ENCODE results near the gene FAM222A.

The FAM222A gene

DNA sequence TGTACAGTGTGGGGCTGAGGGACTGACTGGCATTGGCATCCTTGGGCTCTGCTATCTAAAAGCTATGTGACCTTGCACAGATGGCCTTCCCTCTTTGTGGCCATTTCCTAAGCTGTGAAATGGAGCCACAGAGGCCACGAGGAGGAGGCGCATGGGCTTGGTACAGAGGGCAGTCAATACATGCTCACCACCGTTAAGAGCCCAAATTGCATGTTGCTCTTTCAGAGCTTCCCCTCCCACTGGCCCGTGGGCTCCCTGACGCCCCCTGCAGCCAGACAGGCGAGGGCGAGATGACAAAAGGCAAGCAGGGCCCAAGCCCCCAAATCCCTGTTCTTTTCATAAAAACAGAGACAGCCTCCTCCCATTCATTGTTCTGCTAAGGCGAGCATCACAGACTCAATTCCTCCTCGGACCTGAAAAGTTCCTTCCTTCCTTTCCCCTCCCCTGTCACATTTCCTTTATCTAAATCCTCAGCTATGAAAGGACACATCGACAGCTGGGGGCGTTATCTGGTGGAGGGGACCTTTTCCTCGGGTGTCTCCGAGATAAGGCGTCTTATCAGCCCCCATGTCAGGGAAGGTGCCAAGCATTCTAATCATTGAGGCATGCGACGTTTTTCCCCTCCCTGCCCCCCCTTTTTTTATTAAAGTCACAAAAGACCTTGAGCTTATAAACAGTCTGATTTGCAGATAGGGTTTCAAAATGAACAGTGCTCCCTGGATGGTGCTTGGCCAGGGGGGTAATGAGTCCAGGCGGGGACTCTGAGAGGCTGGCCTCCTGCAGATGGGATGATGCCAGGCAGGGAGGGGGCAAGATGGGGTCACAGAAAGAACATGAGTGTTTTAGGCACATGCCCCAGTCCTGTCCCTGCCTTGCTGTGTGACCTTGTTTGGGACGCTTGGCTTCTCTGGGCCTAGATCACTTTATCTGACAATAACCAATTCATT, 26.4 kb downstream of the FAM222A start:
- no peak for DNase-seq

DNA sequence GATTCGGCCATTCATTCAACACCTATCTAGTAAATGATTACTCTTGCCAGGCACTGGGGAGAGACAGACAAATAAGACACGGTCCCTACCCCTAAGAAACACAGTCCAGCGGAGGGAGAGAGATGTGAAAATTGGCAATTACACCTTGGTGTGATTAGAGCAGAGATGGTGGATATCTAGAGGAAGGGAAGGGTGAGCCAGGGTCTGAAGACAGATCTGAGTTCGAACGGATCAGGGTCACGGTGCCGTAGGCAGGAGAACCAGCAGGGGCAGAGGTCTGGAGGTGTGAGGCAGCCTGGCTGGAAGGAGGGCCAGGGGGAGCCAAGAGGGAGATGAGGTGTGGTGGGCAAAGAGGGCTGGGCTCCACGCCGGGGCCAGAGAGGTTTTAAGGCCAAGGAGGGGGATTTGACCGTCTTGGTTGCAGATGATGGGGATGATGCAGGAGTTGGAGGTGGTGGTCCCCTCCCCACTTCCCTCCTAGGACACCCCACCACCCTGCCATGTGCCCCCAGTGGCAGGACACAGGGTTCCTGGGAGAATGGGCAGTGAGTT, 27.1 kb downstream of the FAM222A start:
- no peak for DNase-seq

DNA sequence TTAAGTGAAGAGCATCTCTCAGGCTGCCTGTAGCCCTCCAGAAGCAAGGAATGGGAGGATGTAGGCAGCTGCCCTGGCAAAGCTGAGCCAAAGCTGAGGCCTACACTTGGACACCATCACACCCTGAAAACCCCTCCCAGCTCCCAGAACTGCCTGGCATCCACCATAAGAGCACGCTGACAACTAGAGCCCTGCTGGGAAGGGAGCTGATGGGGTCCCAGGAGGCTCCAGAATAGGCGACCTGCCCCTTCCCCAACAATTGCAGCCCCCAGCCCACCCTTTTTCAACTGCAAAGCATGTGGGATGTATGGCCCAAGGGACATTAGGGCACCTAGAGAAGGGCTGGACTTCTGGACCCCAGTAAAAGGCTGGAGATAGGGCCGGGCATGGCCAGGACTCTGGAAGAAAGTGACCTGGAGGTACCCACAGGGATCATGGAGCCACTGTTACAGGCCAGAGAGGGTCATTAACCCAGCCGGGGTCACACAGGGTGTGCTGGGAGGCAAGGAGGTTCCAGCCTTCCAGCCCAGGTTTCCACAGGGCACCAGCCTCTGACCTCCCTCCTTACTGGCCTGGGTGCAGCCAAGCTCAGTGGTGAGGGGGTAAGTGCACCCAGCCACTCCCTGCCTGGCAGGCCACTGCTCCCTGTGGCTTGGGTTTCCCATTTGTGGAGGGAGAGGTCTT, 27.8 kb downstream of the FAM222A start:
- no peak for DNase-seq

DNA sequence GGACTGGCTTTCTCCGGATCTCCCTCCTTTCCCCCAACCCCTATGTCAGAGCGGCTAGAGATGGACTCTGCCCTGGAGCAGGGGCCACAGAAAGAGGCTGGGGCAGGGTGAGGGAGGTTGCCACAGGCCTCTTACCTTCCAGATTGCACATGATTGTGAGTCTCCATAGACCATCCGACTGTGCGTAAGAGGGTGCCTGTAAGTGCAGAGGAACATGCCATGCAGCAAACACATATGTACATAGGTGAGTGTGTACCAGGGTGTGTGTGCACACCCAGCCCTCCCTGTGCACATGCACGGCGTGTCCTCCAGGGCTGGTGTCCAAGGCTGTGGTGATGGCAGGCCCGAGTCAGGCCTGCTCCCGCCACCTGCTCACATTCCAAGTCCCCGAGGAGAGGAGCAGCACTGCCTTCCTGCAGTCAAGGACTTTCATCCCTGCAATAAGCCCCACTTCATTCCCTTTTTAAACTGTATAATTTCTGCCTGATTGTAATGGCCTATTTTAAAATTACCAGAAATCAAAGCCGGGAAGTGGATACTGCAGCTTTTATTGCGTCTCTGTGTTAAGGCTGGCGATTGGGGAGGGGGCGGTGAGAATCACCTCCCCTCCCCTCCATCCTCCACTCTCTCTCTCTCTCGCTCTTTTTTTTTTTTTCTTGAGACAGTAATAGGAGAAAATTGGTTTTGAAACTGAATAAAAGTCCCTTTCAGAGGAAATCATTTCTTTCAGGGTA, 28.5 kb downstream of the FAM222A start:
- no peak for DNase-seq

DNA sequence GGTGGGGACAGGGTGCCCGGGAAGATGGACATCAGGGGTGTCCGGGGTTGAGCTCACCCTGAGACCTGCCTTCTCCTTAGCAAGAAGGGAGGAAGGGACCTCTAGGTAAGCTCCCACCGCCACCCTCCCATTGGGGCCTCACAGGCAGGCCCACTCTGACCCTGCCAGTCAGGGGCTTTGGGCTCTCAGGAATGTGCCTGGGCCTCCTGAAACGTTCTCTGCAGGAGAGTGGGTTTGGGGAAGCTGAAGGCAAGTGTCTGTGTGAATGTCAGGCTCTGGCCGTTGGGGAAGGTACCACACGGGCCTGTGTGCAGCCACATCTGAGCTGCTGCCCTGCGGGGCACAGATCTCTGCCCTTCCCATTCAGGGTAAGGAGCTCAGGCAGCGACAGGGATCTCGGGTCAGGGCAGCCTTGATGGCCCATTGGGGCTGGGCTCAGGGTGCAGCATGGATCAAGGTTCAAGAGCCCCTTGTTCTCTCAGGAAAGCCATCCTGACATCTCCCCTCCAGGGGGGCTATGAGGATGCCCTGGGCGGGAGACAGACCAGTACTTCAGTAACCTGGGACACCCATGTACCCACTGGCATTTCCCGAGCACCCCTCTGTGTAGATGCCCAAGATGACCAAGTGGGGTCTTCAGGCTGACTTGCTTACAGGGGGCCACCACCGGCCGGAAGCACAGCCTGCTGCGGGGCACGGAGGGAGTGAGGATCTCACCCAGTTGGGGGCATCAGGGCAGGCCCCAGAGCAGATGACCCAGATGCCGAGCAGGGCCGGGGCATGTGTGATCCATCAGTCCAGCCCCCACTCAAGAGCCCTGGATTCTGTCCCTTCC, 29.7 kb downstream of the FAM222A start:
- DNase-seq, result no peak

DNA sequence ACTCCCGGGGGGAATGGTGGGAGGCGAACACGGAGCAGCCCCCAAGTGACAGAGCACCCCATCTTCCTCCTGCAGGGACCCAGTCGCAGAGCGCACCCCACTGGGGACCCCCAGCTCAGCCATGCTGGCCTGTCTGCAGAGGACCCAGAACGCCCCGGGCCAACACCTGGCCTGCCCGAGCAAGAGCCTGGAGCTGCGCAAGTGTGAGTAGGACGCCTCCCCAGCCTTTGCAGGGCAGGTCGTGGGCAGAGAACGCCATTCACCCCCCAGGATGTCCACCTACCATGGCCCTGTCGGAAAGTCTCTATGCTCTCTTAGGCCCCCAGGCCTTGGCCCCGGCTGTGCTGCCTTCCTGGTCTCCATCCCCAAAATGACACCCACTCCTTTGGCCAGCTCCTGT, 30.4 kb downstream of the FAM222A start:
- no peak for DNase-seq

DNA sequence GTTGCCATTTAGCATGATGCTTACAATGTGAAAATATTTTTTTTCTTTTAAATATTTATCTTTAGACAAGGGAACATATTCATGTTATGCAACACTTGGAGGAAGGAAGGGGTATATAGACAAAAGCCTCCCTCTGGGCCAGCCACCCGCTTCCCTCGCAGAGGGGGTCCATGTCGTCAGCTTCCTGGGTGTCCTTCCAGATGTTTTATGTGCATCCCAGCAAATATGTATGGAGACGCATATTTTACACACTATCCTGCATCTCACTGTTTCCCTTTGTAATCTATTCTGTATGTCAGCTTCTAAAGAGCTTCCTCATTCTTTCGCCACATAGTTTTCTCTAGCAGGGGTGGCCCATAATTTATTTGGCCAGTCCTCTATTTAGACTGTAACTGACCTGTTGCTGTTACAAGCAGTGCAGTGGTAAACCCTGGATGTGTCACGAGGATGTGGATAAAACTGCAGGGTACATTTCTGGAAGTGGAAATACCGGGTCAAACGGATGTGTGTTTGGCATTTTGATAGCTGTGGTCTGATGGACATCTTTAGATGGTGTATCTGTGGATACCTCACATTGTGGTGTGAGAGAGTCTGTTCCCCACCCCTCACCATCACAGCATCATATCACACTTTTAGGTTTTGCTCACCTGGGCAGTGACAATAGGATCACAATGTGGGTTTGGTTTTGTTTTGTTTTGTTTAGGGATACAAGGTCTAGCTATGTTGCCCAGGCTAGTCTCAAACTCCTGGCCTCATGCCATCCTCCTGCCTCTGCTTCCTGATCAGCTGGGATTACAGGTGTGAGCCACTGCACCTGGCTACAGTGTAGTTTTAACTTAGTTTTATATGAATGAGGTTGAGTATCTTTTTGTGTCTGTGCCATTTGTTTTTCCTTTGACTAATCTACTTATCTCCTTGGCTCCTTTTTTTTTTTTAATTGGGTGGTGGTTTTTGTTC, 31.6 kb downstream of the FAM222A start:
- no peak for DNase-seq

DNA sequence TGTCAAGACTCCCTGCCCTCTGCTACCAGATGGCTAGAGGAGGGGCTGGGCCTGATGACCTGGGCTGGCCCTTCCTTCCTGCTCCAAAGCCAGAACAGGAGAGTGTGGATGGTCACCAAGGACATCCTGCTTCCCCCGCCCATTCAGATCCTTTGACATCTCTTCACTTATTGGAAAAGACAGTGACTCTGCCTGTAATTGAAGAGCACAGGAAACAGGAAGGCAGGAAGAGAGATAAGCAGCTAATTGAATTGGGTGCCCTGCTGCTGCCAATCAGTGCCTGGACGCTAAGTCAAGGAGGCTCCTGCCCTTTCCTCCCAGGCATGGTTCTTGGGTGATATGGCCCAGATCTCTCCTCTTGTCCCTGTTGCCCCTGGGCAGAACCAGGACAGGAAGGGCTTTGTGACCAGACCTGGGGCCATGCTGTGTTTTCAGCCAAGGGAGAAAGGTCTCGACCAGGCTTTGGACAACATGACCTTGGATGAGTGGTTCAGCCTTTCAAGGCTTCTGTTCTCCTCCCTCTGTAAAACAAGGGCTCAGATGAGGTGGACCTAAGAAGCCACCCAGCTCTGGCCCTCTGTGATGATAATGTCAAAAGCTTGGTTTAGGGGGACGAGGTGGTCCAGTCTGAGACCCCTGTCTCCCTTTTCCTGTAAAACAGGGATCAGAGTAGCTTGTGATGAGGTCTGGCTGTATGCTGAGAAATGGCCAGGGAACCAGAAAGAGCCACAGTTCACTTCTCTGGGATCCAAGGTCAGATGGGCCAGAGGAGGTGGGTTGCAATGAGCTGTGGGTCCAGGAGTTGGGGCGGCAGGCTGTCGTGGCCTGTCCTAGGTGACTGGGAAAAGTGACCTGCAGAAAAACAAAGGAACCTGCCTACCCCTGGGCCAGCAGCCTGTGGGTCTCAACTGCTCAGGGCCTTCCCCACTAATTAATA, 38.8 kb downstream of the FAM222A start:
- DNase-seq, result no peak

DNA sequence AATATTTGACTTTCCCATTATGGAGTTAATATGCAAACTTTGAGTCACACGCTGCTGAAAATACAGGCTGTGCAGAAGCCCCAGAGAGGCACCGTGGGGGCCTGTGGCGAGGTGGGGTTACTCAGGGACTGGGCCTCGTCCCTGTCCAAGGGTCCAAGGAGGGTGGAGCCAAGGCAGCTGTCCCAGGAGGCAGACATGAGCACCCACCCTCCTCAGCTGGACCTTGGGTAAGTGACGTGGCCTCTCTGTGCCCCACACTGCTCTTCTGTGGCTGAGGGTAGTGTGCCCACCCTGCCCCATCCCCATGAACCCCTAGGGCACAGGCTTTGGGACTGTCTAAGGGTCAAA, 39.4 kb downstream of the FAM222A start:
- no peak for DNase-seq

DNA sequence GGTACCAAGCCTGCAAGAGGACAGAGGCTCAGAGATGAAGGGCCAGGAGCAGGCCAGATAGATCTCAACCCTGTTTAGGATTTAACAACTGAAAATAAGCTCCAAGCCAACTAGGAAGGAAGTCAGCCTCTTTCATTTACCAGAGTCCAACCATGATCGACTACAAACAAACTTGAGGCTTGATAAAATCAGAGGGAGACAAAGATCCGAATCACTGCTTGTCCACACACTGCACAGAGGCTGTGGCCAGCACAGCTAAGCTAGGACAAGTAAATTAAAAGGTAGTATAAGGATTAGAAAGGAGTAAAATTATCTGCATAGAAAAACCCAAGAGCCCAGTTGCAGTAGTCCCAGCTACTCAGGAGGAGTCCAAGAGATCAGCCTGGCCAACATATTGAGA, 40.3 kb downstream of the FAM222A start:
- DNase-seq, result no peak

DNA sequence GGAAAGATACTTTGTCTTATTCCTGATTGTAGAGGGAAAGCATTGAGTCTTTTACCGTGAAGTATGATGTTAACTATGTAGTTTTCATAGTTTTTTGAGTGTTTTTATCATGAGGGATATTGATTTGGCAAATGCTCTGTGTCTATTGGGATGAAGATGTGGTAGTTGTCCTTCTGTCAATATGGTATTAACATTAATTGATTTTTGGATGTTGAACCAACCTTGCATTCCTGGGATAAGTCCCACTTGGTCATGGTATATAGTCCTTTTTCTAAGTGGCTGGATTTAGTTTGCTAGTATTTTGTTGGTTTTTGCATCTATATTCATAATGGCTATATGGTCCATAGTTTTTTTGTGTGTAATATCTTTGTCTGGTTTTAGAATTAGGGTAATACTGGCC, 42.8 kb downstream of the FAM222A start:
- no peak for DNase-seq

DNA sequence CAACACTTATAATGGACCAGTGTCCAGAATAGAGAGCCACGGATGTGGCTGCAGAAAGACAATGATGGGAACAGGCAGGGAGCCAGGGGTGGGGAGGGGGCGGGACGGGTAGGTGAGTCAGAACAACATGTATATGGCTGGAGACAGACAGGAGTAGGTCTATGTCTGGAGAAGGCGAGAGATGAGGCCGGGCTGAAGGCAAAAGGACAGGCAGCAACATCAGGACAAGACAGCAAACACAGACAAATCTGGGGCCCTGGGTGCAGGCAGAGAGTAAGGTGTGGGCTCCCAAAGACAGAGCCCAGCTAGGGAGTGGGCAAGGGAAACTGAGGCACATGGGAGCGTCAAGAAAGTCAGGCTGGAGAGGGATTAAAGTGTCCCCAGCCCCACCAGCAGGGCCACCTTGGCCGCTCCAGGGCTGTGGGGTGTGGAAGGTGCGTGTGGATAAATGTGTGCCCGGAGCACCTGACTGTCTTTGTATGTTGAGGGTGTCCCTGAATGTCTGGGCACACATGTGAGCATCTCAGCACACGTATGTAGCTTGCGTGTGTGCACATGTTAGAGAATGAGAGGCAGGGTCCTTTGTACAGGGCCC, 44.1 kb downstream of the FAM222A start:
- DNase-seq, result no peak

DNA sequence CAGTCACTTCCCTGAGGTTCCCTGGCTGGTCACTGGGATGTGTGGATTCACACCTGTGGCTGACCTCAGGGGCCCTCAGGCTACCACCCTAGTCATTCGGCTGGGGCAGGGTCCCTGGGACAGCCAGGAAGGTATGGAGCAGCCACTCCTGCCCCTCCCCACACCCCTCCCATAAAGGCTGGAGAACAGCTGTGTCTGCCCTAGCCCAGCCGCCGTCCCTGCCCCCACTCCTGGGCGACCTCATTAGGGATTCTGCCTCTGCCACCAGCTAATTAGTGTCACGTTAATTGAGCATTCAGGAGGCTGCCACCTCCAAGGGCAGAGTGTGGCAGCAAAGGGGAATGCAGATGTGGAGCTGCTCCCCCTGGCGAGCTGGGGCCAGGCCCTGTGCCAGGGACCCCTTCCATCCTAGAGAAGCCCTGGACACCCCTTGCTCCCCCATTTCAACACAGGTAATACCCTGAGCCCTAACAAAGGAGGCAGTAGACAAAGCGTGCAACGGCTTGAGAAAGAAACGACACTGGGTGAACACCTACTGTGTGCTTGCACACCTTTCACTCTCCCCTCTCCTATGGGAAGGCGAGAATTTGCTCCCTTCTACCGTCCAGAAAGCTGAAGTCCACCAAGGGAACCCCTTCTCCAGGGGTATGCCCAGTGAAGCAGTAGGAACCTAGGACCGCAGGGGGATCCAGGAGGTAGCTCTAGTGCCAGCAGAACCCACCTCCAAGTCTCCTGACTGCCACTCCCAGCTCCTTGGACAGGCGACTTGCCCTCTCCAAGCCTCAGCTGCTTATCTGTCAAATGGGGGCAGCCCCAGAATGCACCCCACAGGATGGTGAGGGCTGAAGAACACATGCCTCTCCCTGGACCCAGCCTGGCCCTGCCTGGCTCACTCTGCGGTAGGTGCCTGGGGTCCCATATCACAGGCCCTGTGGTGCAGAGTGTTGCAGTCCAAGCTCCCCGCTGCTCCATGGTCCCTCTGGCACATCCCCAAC, 45.1 kb downstream of the FAM222A start:
- no peak for DNase-seq

DNA sequence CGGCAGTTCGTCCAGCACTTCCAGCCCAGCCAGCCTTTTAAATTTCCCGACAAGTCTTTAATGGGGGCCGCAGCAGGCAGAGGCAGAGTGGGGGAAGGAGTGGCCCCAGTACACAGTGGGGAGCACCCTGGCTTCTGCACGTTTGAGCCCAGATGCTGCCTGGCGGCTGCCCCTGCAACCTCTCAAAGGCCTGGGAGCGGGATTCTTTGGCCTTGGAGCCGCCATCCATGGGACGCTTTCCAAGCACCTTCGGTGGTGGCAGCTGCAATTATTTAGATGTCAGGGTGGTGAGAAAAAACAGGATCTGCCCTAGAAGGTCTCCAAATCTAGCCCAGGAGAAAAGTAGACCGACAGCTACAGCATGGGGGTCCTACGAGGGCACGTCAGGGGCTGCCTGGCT, 46.0 kb downstream of the FAM222A start:
- no peak for DNase-seq

DNA sequence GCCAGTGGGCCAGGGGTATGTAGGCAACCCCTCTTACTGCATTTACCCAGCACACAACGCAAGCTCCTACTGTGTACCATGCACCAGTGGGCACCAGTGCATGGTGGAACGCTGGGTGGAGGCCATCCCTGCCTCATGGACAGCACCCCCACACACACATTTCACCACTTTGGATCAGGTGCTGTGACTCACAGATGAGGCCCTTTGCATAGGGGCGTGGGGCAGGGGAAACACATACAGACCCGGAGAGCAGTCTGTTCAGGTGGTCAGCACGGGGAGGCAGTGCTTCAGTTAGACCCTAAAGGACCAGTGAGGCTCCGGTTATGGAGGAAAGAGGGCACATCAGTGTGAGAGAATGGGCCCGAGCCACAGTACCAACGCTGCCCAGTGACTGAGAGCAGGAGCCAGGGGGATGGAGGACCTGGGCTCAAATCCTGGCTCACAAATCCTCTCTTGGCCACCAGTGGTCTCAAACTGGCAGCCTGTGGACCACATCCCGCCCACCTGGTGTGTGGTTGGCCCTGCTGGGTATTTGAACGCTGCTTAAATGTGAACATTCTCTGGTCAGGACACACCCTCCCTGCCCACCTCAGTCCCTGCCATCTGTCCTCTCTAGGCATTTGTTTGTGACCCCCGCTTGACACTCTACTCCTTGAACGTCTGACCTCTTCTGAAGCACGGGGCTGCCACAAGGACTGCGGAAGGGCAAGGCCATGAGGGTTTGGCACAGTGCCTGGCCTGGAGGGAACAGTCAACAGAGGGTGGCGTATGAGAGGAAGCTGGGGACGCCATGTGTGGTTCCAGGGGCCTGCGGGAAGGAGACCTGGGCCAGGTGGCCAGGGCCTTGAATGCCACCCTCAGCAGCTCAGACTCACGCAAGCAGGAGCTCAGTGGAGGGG, 46.7 kb downstream of the FAM222A start:
- no peak for DNase-seq

DNA sequence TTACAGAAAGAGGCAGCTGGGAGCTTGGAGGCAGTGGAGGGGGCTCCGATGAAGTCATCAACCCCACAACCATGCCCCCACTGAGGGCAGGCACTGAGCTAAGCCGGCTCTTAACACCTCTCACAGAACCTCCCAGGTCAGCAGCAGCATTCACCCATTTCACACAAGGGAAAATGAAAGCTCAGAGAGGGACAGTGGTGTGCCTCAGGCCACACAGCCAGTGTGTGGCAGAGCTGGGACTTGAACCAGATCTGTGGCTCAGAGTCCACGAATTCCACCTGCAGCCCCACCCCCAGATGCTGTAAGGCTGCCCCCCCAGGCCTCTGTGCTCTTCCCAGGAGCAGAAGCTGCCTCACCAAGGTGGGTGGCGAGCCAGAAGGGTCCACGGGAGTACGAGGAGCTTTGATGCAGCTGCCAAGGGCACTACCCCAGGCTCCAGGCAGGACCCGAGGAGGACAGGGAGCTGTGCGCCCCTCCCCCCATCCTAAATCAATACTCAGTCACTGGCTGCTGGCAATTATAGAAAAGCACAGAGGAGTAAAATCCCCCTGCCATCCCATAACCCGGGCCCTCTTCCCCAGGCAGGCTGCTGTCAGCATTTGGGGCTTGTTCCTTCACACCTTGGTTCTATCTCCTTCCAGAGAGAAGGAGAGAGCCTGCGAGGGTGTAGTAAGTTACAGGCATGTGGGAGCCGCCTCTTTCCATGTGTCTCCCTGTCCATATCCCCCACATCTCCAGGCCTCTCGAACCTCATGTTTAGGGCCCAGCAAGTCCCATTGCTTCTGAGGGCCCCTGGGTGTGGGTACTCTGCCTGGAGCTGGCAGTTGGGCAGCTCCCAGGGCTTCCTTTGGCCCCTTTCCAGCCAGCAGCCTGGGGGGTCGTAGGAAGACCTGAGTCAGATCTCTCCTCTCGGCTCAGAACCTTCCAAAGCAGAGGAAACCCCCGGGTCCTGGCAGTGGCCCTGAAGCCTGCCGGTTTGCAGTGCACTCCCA, 47.6 kb downstream of the FAM222A start:
- DNase-seq, result no peak
